CD4-positive, alpha-beta T cell (primary cell): ENCODE measurements around the gene FAM163B. TPM values are rescaled to one million over a fixed set of nuclear protein-coding genes. Genes with fewer than 3 reads are reported as not detected.
A peak's percentile ranks its signal among the peaks of the same experiment; 100 is the strongest.

Experiments used
- ATAC-seq: fragments of 200-7000 bp; cut with Tn5 transposase; one replicate; pipeline ENCODE4 v1.10.0; 2022; ENCODE audit warnings: mild to moderate bottlenecking; ENCODE audit not compliant: poor library complexity
- CTCF ChIA-PET: fragments of 350-600 bp; sonication (Branson Sonifier 250); formaldehyde crosslinking; loops from one replicate; lab custom pipeline; 2021; ENCODE audit warnings: antibody characterized with exemption, inconsistent platforms; lab: Charles Lee
- POLR2A ChIA-PET: fragments of 350-600 bp; sonication (Branson Sonifier 250); formaldehyde crosslinking; loops from one replicate; lab custom pipeline; 2021; ENCODE audit warnings: antibody characterized with exemption, inconsistent platforms; lab: Charles Lee
- DNase-seq, 14 experiments: peaks; one replicate each; pipeline ENCODE4 v3.0.0-alpha.2; 2013 to 2020; ENCODE audit warnings: mixed read lengths in 2 of 14
- H3K27ac ChIP-seq, 2 donors: one replicate each; pipeline versions ENCODE4 v1.5.1 to v1.7.0; 2013; ENCODE audit warnings: low read length in 2 of 2, low read depth in 1 of 2, mild to moderate bottlenecking in 1 of 2
- H3K27me3 ChIP-seq, 2 experiments: 1 replicate in 1 of 2; 2 replicates in 1 of 2; pipeline versions ENCODE4 v1.6.1 to v1.7.0; 2013; ENCODE audit warnings: low read length in 2 of 2, control low read depth in 1 of 2, mild to moderate bottlenecking in 1 of 2, moderate library complexity in 1 of 2; ENCODE audit not compliant: insufficient read depth in 2 of 2, control insufficient read depth in 1 of 2
- H3K36me3 ChIP-seq: one replicate; pipeline ENCODE4 v1.6.1; 2013; ENCODE audit warnings: low read length, control low read depth; ENCODE audit not compliant: insufficient read depth
- H3K4me1 ChIP-seq: one replicate; pipeline ENCODE4 v1.6.1; 2013; ENCODE audit warnings: low read length, control low read depth; ENCODE audit not compliant: insufficient read depth
- H3K4me3 ChIP-seq: one replicate; pipeline ENCODE4 v1.5.1; 2013; ENCODE audit warnings: mild to moderate bottlenecking, low read length, moderate library complexity
- H3K9me3 ChIP-seq, 2 experiments: 1 replicate in 1 of 2; 2 replicates in 1 of 2; pipeline versions ENCODE4 v1.6.1 to v1.7.0; 2013; ENCODE audit warnings: low read length in 2 of 2, mild to moderate bottlenecking in 2 of 2, control low read depth in 1 of 2, moderate library complexity in 1 of 2; ENCODE audit not compliant: control insufficient read depth in 1 of 2, insufficient read depth in 1 of 2
- H3K27ac Mint-ChIP-seq: one replicate; pipeline ENCODE4 v1.8.0; 2020; ENCODE audit warnings: mixed read lengths
- H3K27me3 Mint-ChIP-seq: one replicate; pipeline ENCODE4 v1.8.0; 2021; ENCODE audit warnings: mixed read lengths
- H3K36me3 Mint-ChIP-seq: one replicate; pipeline ENCODE4 v1.8.0; 2021; ENCODE audit warnings: low read depth, mixed read lengths
- H3K4me1 Mint-ChIP-seq: one replicate; pipeline ENCODE4 v1.8.0; 2021; ENCODE audit warnings: low read depth, mixed read lengths
- H3K4me3 Mint-ChIP-seq: one replicate; pipeline ENCODE4 v1.8.0; 2020; ENCODE audit warnings: mild to moderate bottlenecking, mixed read lengths
- H3K9me3 Mint-ChIP-seq: one replicate; pipeline ENCODE4 v1.8.0; 2020; ENCODE audit warnings: mixed read lengths
- CTCF ChIP-seq: fragments of 200-600 bp; IDR thresholded peaks from one replicate; pipeline ENCODE4 v1.8.0; 2022; ENCODE audit warnings: antibody characterized with exemption, mild to moderate bottlenecking
- intact Hi-C, 2 experiments: fragments of 100-400 bp; cut with DNase I in 1 of 2; cut with micrococcal nuclease in 1 of 2; formaldehyde crosslinking; loops; one replicate each; pipeline versions ENCODE4 v1.15.1 to v1.9.0; 2023 to 2025; cut with DNase I, micrococcal nuclease
- polyA plus RNA-seq, 2 donors: library from polyadenylated mRNA; unstranded; fragments of 120-200 nt; gene quantifications; one replicate each; pipeline ENCODE4 v1.2.1, GENCODE V29; 2013
- total RNA-seq, 174 experiments: library from RNA in 2 of 174; stranded (reverse) in 2 of 174; gene quantifications; one replicate each; pipeline ENCODE4 v1.2.3 and lab custom pipeline; 2021 to 2026

FAM163B gene
- total RNA-seq (not detected), total RNA-seq (lab: John Stamatoyannopoulos, UW) (0 to 0.13 (median 0) reads per million in 172 experiments)
- polyA plus RNA-seq (2013, experiment 1 of 2) = not detected
- not detected for polyA plus RNA-seq (2013, experiment 2 of 2)

DNA sequence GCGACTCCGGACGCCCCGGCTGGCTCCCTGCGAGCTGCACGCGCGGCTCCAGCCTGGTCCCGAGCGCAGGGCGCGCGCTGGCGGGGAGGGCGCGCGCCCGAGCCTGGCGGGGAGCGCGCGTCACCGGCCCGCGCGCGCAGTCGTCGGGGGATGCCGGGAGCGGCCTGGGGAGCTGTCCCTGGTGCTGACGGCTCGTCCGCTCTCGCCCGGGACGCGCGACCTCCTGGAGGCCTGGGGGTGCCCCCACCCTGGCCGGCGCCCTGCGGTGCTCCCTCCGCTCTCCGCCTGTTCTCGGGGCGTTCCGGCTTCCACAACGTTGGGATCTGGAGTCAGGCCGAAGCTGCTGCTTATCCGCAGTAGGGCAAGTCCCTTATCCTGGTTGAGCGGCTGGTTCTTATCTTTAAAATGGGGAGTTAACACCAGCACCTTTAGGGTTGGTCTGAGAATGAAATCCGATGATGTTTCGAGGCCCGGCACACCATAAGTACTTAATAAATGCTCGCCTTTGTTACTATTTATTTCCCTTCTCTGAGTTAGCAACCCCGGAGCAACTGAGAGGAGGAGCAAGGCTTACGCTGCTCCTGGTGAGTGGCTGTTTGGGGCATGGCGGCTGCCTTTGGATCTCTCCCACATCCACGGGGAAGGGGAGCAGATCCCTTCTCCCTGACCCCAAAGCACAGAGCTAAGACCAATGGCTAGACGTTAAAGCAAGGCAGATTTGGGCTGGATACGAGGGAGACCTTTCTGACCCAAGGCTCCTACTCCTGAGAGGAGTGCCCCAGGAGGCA is at the start of gene FAM163B:
Gene FAM163B (minus strand): TSS at position 79 of the 788 bp plus-strand sequence. CDS start 29,166 bp downstream, outside the sequence.
- no peak within 1 kb of the TSS for H3K4me3 Mint-ChIP-seq
- Histone ChIP-seq H3K27me3 (peaks cover 21 to 38% of the 10 kb centered on the region in 2 experiments), H3K36me3 (no peaks in the 10 kb centered on the region), H3K4me3 (no peak within 1 kb of the TSS), H3K27ac (no peak within 1 kb of the TSS), H3K4me1 (peaks cover 8% of the 10 kb centered on the region), H3K9me3 (peaks cover 0 to 18% of the 10 kb centered on the region in 2 experiments)
- intact Hi-C loops = loop anchor here in 1 of 2 experiments (5.0 kb wide), 1 partner anchor 98 kb away; no protein-coding TSS in a partner anchor
- no peak for TF ChIP-seq CTCF
- peaks cover 52% of the 10 kb centered on the region for H3K27me3 Mint-ChIP-seq
- no peak within 1 kb of the TSS for H3K27ac Mint-ChIP-seq
- H3K4me1 Mint-ChIP-seq = no peaks in the 10 kb centered on the region
- H3K36me3 Mint-ChIP-seq = no peaks in the 10 kb centered on the region
- DNase-seq (peak in 13 of 14 experiments; percentile 11 to 76 (median 36)), ATAC-seq (peak; percentile 78)
- CTCF ChIA-PET = interaction anchor here (0.8 kb wide), 1 partner anchor 449 kb away, joined by 3 read pairs; no protein-coding TSS in a partner anchor
- POLR2A ChIA-PET = no interaction called here
- no peaks in the 10 kb centered on the region for H3K9me3 Mint-ChIP-seq

DNA sequence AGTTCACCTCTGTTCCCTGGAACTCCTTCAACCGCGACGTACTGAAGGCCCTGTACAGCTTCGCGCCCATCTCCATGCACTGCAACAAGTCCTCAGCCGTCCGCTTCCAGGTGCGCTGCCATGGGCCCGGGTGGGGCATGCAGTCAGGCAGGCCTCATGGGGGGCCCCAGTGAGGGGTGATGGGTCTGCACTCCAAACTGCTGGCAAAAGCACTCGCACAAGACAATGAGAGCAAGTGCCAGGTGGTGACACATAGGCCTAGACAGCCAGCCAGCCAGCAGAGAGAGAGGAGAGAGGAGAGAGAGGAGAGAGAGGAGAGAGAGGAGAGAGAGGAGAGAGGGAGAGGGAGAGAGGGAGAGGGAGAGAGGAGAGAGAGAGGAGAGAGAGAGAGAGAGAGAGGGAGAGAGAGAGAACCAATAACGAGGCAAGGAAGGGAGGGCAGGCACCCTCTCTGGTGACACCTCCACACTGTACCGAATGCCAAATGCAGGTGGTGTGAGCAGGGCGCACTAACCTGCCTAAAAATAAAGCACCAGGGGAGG is 48.0 kb upstream of the FAM163B start:
- Mint-ChIP-seq H3K27me3 (peaks cover 33% of the 10 kb centered on the region), H3K4me3 (peak overlapping the region; percentile 88), H3K4me1 (peaks cover 47% of the 10 kb centered on the region), H3K36me3 (peaks cover 7% of the 10 kb centered on the region), H3K9me3 (no peaks in the 10 kb centered on the region), H3K27ac (peak overlapping the region; percentile 93)
- ATAC-seq = peak; percentile 64
- no peak for TF ChIP-seq CTCF
- Histone ChIP-seq H3K36me3 (no peaks in the 10 kb centered on the region), H3K9me3 (peaks cover 0 to 21% of the 10 kb centered on the region in 2 experiments), H3K4me3 (peak overlapping the region; percentile 22), H3K4me1 (peaks cover 50% of the 10 kb centered on the region), H3K27ac (no peak overlapping the region), H3K27me3 (peaks cover 5 to 24% of the 10 kb centered on the region in 2 experiments)
- POLR2A ChIA-PET = interaction anchor here (1.5 to 3.8 kb wide), 3 partner anchors 20 to 70 kb away, joined by 4 to 26 read pairs (median 6); no protein-coding TSS in a partner anchor
- intact Hi-C loops = loop anchor here (1.0 to 2.0 kb wide), 3 partner anchors 20 to 70 kb away; no protein-coding TSS in a partner anchor
- peak in 5 of 14 experiments; percentile 10 to 63 (median 41) for DNase-seq
- CTCF ChIA-PET = interaction anchor here (1.1 to 1.6 kb wide), 4 partner anchors 18 to 70 kb away, joined by 3 to 6 read pairs (median 5); no protein-coding TSS in a partner anchor
